ENCODE results near the gene ANAPC2. TPM values are rescaled to one million over a fixed set of nuclear protein-coding genes. Genes with fewer than 3 reads are reported as not detected.
A peak's percentile ranks its signal among the peaks of the same experiment; 100 is the strongest.

The ANAPC2 gene
- total RNA-seq, 1 donor from 2014 or later = 18.9 TPM

DNA sequence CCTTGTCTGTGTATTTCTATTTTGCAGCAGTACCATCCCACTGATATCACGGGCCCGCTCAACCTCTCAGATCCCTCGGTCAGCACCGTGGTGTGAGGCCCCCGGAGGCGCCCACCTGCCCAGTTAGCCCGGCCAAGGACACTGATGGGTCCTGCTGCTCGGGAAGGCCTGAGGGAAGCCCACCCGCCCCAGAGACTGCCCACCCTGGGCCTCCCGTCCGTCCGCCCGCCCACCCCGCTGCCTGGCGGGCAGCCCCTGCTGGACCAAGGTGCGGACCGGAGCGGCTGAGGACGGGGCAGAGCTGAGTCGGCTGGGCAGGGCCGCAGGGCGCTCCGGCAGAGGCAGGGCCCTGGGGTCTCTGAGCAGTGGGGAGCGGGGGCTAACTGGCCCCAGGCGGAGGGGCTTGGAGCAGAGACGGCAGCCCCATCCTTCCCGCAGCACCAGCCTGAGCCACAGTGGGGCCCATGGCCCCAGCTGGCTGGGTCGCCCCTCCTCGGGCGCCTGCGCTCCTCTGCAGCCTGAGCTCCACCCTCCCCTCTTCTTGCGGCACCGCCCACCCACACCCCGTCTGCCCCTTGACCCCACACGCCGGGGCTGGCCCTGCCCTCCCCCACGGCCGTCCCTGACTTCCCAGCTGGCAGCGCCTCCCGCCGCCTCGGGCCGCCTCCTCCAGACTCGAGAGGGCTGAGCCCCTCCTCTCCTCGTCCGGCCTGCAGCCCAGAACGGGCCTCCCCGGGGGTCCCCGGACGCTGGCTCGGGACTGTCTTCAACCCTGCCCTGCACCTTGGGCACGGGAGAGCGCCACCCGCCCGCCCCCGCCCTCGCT, 20.4 kb downstream of the ANAPC2 start:
- no peaks in the 10 kb centered on the region for H3K9me3 Mint-ChIP-seq
- Histone ChIP-seq H3K9me3 (ENCODE audit: low read depth) (no peaks in the 10 kb centered on the region), H3F3A (ENCODE audit: low read depth) (peaks cover 17% of the 10 kb centered on the region), H3K4me1 (peaks cover 14% of the 10 kb centered on the region), H3K4me2 (peak overlapping the region; percentile 93), H3K79me2 (ENCODE audit: low read depth) (no peaks in the 10 kb centered on the region), H3K36me3 (no peaks in the 10 kb centered on the region), H3K4me3 (peak overlapping the region; percentile 52), H3K27ac (no peak overlapping the region), H3K27me3 (peaks cover 100% of the 10 kb centered on the region), H2AFZ (replicated peaks) (no peak overlapping the region), H4K20me1 (ENCODE audit: low read depth) (peaks cover 61% of the 10 kb centered on the region), H3K9ac (no peak overlapping the region)
- DNase-seq (ENCODE audit: low spot score) = peak; percentile 73
- no peak overlapping the region for H3K27ac Mint-ChIP-seq
- peak overlapping the region; percentile 48 for H3K4me3 Mint-ChIP-seq
- H3K27me3 Mint-ChIP-seq (ENCODE audit: insufficient read depth, low read depth) = peaks cover 45% of the 10 kb centered on the region
- peaks cover 3% of the 10 kb centered on the region for H3K4me1 Mint-ChIP-seq
- no peaks in the 10 kb centered on the region for H3K36me3 Mint-ChIP-seq
- TF ChIP-seq, protein P1, sequence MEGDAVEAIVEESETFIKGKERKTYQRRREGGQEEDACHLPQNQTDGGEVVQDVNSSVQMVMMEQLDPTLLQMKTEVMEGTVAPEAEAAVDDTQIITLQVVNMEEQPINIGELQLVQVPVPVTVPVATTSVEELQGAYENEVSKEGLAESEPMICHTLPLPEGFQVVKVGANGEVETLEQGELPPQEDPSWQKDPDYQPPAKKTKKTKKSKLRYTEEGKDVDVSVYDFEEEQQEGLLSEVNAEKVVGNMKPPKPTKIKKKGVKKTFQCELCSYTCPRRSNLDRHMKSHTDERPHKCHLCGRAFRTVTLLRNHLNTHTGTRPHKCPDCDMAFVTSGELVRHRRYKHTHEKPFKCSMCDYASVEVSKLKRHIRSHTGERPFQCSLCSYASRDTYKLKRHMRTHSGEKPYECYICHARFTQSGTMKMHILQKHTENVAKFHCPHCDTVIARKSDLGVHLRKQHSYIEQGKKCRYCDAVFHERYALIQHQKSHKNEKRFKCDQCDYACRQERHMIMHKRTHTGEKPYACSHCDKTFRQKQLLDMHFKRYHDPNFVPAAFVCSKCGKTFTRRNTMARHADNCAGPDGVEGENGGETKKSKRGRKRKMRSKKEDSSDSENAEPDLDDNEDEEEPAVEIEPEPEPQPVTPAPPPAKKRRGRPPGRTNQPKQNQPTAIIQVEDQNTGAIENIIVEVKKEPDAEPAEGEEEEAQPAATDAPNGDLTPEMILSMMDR (IDR thresholded peaks at IDR 0.05) = no peak
- TF ChIP-seq EZH2 (IDR thresholded peaks at IDR 0.05) (peak; percentile 84), EZH2phosphoT487 (IDR thresholded peaks at IDR 0.05) (no peak)

DNA sequence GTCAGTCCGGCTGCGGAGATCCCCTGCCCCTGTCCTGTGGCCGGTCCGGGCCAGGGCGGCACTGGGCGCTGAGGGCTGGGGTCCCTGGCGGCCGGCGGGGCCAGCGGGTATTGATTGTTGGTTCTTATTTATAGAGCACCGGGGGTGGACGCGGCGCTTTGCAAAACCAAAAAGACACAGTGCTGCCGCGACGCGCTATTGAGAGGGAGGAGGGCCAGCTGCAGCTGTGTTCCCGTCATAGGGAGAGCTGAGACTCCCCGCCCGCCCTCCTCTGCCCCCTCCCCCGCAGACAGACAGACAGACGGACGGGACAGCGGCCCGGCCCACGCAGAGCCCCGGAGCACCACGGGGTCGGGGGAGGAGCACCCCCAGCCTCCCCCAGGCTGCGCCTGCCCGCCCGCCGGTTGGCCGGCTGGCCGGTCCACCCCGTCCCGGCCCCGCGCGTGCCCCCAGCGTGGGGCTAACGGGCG, 21.0 kb downstream of the ANAPC2 start:
- H3K9me3 ChIP-seq (ENCODE audit: low read depth) = no peaks in the 10 kb centered on the region
- peaks cover 100% of the 10 kb centered on the region for H3K27me3 ChIP-seq
- peaks cover 17% of the 10 kb centered on the region for H3F3A ChIP-seq (ENCODE audit: low read depth)
- no peaks in the 10 kb centered on the region for H3K79me2 ChIP-seq (ENCODE audit: low read depth)
- H4K20me1 ChIP-seq (ENCODE audit: low read depth) = peaks cover 68% of the 10 kb centered on the region
- H3K27me3 Mint-ChIP-seq (ENCODE audit: insufficient read depth, low read depth) = peaks cover 47% of the 10 kb centered on the region
- no peak for TF ChIP-seq EZH2 (IDR thresholded peaks at IDR 0.05)
- no peak for TF ChIP-seq EZH2phosphoT487 (IDR thresholded peaks at IDR 0.05)
- TF ChIP-seq, protein P1 (IDR thresholded peaks at IDR 0.05) = no peak
- no peaks in the 10 kb centered on the region for H3K36me3 ChIP-seq
- H3K4me3 Mint-ChIP-seq = no peak overlapping the region
- H3K27ac ChIP-seq = no peak overlapping the region
- no peak for DNase-seq (ENCODE audit: low spot score)
- peaks cover 3% of the 10 kb centered on the region for H3K4me1 Mint-ChIP-seq
- peaks cover 18% of the 10 kb centered on the region for H3K4me1 ChIP-seq
- no peak overlapping the region for H3K9ac ChIP-seq
- H3K4me2 ChIP-seq = peak overlapping the region; percentile 93
- H2AFZ ChIP-seq (replicated peaks) = no peak overlapping the region
- no peak overlapping the region for H3K4me3 ChIP-seq
- no peaks in the 10 kb centered on the region for H3K9me3 Mint-ChIP-seq
- no peaks in the 10 kb centered on the region for H3K36me3 Mint-ChIP-seq
- no peak overlapping the region for H3K27ac Mint-ChIP-seq

DNA sequence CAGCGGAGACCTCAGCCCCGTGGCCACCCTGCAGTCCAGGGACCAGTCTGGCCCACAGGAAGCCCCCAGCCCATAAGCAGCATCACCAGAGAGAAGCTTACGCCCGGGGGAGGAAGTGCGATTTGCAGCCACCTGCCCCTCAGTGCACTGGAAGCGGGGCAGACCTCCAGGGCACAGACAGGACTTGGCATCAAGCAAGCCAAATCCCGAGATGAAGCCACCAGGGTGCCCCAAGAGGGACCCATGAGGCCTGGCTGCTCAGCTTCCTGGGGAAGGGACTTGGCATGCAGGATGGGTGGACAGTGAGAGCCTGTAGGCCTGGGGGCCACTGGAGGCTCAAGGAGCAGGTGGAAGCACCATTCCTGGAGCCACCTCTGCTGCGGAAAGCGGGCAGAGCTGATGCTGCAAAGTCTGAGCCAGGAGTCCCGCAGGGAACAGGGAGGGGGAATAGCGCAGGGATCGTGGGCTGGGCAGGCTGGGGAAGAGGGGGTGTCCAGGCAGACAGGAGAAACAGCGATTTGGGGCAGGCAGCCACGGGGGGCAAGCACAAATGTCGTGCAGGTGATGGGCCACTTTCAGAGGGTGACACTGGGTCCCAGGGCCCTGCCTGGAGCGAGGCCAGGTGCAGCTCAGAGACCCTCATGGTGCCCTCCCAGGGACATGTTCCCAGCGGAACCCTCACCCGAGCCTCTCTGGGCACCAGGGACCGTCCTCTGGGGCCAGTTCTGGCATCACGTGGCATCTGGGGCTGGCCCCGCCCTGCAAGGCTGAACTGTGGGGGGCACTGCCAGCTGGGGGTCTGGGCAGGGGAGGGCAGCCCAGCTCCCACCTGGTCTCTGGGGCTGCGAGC, 21.8 kb downstream of the ANAPC2 start:
- TF ChIP-seq, protein P1 (IDR thresholded peaks at IDR 0.05) = no peak
- TF ChIP-seq EZH2 (IDR thresholded peaks at IDR 0.05) = no peak
- TF ChIP-seq EZH2phosphoT487 (IDR thresholded peaks at IDR 0.05) = no peak
- H3K36me3 ChIP-seq = no peaks in the 10 kb centered on the region
- H3K27me3 ChIP-seq = peaks cover 100% of the 10 kb centered on the region
- H3K4me1 ChIP-seq = peaks cover 22% of the 10 kb centered on the region
- H3K9me3 ChIP-seq (ENCODE audit: low read depth) = no peaks in the 10 kb centered on the region
- peaks cover 68% of the 10 kb centered on the region for H4K20me1 ChIP-seq (ENCODE audit: low read depth)
- no peak overlapping the region for H3K27ac Mint-ChIP-seq
- no peak overlapping the region for H3K4me2 ChIP-seq
- H2AFZ ChIP-seq (replicated peaks) = no peak overlapping the region
- H3K9ac ChIP-seq = no peak overlapping the region
- H3F3A ChIP-seq (ENCODE audit: low read depth) = peaks cover 20% of the 10 kb centered on the region
- no peak overlapping the region for H3K4me3 ChIP-seq
- H3K27ac ChIP-seq = no peak overlapping the region
- H3K9me3 Mint-ChIP-seq = no peaks in the 10 kb centered on the region
- H3K36me3 Mint-ChIP-seq = no peaks in the 10 kb centered on the region
- no peak overlapping the region for H3K4me3 Mint-ChIP-seq
- peaks cover 48% of the 10 kb centered on the region for H3K27me3 Mint-ChIP-seq (ENCODE audit: insufficient read depth, low read depth)
- H3K4me1 Mint-ChIP-seq = peaks cover 3% of the 10 kb centered on the region
- H3K79me2 ChIP-seq (ENCODE audit: low read depth) = no peaks in the 10 kb centered on the region
- DNase-seq (ENCODE audit: low spot score) = no peak
